ENCODE data around the gene TFPI.
"Not testable (repeated sequence)": the region's sequence is repeated elsewhere in the genome, so short reads cannot be mapped to it uniquely, and the experiment has no call there.

The TFPI gene

DNA sequence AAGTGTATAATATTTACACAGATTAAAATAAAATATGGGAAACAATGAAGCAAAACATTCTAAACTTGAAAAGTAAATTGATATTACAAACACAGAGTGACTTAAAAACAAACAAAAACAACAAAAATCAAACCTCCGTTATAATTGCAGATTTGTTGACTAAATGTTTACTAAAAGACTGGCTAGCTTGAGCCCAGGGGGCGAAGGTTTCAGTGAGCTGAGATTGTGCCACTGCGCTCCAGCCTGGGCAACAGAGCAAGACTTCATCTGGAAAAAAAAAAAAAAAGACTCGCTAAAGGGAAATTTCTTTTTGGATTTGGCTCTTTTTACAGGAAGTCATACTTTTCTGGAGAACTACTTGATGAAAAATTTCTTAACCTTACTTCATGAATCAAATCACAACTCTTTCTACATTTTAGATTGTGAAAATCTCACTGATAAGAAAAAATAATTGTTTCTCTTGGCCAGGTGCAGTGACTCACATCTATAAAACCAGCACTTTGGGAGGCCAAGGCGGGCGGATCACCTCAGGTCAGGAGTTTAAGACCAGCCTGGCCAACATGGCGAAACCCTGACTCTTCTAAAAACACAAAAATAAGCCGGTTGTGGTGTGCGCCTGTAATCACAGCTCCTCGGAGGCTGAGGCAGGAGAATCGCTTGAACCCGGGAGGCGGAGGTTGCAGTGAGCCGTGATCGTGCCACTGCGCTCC is 9.7 kb downstream of the TFPI start:
- H3K27me3 ChIP-seq (ENCODE audit: control insufficient read depth in 1 of 2, insufficient read depth in 2 of 2, low read length in 2 of 2) = no peaks in the 10 kb centered on the region
- no peaks in the 10 kb centered on the region for H3K4me1 ChIP-seq (ENCODE audit: control insufficient read depth, insufficient read depth, low read length)
- H3K9ac ChIP-seq (ENCODE audit: low read length in 2 of 2) = no peak overlapping the region
- H3K27ac ChIP-seq (ENCODE audit: low read length) = no peak overlapping the region
- no peaks in the 10 kb centered on the region for H3K9me3 ChIP-seq (ENCODE audit: control insufficient read depth in 2 of 2, low read length in 2 of 2)
- no peak overlapping the region for H3K4me3 ChIP-seq (ENCODE audit: low read length in 2 of 2)
- no peaks in the 10 kb centered on the region for H3K36me3 ChIP-seq (ENCODE audit: control insufficient read depth in 2 of 2, insufficient read depth in 2 of 2, low read length in 2 of 2)

DNA sequence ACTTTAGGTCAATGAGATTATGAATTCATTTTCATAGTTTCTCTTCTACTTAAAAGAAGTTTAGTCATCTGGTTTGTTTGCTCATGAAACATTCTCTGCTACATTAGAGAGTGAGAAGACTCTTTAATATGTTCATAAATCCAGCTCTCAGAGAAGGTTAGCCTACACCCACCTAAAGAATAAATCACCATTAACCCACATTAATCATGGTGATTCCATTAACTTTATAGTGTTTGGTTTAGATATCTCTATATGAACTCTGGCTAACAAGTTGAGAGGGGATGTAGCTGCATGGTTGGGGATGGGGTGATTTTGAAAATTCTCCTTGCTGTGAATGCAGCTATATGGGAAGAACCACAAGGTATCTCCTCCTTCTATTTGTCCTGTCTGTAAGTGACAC is 10.7 kb downstream of the TFPI start:
- no peaks in the 10 kb centered on the region for H3K36me3 ChIP-seq (ENCODE audit: control insufficient read depth in 2 of 2, insufficient read depth in 2 of 2, low read length in 2 of 2)
- no peaks in the 10 kb centered on the region for H3K4me1 ChIP-seq (ENCODE audit: control insufficient read depth, insufficient read depth, low read length)
- H3K9ac ChIP-seq (ENCODE audit: low read length in 2 of 2) = no peak overlapping the region
- H3K4me3 ChIP-seq (ENCODE audit: low read length in 2 of 2) = no peak overlapping the region
- no peaks in the 10 kb centered on the region for H3K27me3 ChIP-seq (ENCODE audit: control insufficient read depth in 1 of 2, insufficient read depth in 2 of 2, low read length in 2 of 2)
- H3K9me3 ChIP-seq (ENCODE audit: control insufficient read depth in 2 of 2, low read length in 2 of 2) = no peaks in the 10 kb centered on the region
- H3K27ac ChIP-seq (ENCODE audit: low read length) = no peak overlapping the region

DNA sequence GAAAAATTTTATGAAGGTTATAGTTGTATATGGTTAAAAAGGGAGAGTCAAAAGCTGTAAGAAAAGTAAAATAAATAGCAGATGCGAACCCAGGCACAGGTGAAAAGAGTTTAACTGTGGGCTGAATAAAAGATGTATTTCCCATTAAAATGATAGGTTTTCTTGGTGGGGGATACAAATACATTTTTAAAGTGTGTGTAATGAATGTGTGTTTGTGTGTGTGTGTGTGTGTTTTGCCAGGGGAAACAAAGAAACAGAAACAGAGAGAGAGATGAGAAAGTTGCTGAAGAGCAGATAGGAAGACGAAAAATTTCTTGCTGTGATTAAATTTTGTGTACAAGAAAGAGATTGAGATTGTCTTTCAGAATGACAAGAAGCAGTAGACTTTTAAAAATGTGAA is 12.1 kb downstream of the TFPI start:
- H3K36me3 ChIP-seq (ENCODE audit: control insufficient read depth in 2 of 2, insufficient read depth in 2 of 2, low read length in 2 of 2) = no peaks in the 10 kb centered on the region
- H3K9ac ChIP-seq (ENCODE audit: low read length in 2 of 2) = no peak overlapping the region
- H3K27me3 ChIP-seq (ENCODE audit: control insufficient read depth in 1 of 2, insufficient read depth in 2 of 2, low read length in 2 of 2) = no peaks in the 10 kb centered on the region
- no peaks in the 10 kb centered on the region for H3K9me3 ChIP-seq (ENCODE audit: control insufficient read depth in 2 of 2, low read length in 2 of 2)
- no peaks in the 10 kb centered on the region for H3K4me1 ChIP-seq (ENCODE audit: control insufficient read depth, insufficient read depth, low read length)
- no peak overlapping the region for H3K27ac ChIP-seq (ENCODE audit: low read length)
- no peak overlapping the region for H3K4me3 ChIP-seq (ENCODE audit: low read length in 2 of 2)

DNA sequence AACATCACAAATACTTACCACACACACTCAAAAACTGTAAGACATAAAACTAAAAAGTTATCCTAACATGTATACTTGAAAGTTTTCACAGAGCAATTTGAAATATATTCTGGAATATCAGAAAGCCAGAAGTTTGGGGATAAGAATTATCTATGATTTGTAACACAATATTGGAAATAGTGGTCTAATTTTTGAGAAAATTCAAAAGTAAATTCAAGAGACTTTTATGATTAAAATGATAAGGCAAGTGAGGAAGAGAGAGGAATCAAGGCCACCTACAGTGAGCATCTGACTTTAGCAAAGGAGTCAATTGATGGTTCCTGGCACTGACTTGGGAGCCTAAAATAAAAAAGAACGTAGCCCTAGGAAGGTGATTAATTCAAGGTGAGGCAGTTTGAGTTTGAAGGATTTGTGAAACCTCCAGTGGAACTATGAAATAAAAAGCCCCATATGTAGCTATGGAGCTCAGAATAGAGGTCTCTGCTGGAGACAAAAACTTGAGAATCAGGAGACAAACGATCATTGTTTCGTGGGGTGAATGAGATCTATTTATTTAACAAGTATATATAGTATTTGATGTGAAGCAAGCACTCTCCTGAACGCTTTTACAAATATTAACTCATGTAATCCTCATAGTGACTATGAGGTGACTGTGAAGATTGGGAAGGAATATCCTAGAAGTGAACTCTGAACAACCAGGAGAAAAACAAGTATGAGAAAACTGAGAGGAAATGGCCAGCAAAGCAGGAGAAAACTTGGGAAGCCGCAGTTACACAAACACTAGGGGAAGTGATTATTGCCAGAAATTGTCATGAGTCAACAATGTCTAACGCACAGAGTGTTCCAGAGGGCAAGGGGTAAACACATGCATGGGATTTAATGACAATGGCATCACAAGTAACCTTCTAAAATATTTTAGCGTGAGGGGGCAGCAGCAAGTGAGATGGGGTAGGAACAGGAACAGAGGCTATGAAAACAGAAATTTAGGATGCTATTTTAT is 12.8 kb downstream of the TFPI start:
- H3K27me3 ChIP-seq (ENCODE audit: control insufficient read depth in 1 of 2, insufficient read depth in 2 of 2, low read length in 2 of 2) = no peaks in the 10 kb centered on the region
- H3K4me1 ChIP-seq (ENCODE audit: control insufficient read depth, insufficient read depth, low read length) = no peaks in the 10 kb centered on the region
- H3K9ac ChIP-seq (ENCODE audit: low read length in 2 of 2) = no peak overlapping the region
- H3K9me3 ChIP-seq (ENCODE audit: control insufficient read depth in 2 of 2, low read length in 2 of 2) = no peaks in the 10 kb centered on the region
- H3K4me3 ChIP-seq (ENCODE audit: low read length in 2 of 2) = no peak overlapping the region
- no peaks in the 10 kb centered on the region for H3K36me3 ChIP-seq (ENCODE audit: control insufficient read depth in 2 of 2, insufficient read depth in 2 of 2, low read length in 2 of 2)
- H3K27ac ChIP-seq (ENCODE audit: low read length) = no peak overlapping the region

DNA sequence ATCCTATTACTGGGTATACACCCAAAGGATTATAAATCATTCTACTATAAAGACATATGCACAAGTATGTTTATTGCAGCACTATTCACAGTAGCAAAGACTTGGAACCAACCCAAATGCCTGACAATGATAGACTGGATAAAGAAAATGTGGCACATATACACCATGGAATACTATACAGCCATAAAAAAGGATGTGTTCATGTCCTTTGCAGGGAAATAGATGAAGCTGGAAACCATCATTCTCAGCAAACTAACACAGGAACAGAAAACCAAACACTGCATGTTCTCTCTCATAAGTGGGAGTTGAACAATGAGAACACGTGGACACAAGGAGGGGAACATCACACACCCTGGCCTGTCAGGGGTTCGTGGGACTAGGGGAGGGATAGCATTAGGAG is 16.0 kb downstream of the TFPI start:
- H3K27ac ChIP-seq (ENCODE audit: low read length); H3K9ac ChIP-seq (ENCODE audit: low read length in 2 of 2); H3K4me3 ChIP-seq (ENCODE audit: low read length in 2 of 2); H3K36me3 ChIP-seq (ENCODE audit: control insufficient read depth in 2 of 2, insufficient read depth in 2 of 2, low read length in 2 of 2); H3K9me3 ChIP-seq (ENCODE audit: control insufficient read depth in 2 of 2, low read length in 2 of 2); H3K4me1 ChIP-seq (ENCODE audit: control insufficient read depth, insufficient read depth, low read length); H3K27me3 ChIP-seq (ENCODE audit: control insufficient read depth in 1 of 2, insufficient read depth in 2 of 2, low read length in 2 of 2): not testable (repeated sequence)

DNA sequence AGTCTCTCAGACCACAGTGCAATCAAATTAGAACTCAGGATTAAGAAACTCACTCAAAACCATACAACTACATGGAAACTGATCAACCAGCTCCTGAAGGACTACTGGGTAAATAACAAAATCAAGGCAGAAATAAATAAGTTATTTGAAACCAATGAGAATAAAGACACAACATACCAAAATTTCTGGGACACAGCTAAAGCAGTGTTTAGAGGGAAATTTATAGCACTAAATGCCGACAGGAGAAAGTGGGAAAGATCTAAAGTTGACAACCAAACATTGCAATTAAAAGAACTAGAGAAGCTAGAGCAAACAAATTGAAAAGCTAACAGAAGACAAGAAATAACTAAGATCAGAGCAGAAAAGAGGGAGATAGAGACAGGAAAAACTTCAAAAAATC is 18.9 kb downstream of the TFPI start:
- H3K27me3 ChIP-seq (ENCODE audit: control insufficient read depth in 1 of 2, insufficient read depth in 2 of 2, low read length in 2 of 2); H3K9ac ChIP-seq (ENCODE audit: low read length in 2 of 2); H3K36me3 ChIP-seq (ENCODE audit: control insufficient read depth in 2 of 2, insufficient read depth in 2 of 2, low read length in 2 of 2); H3K4me3 ChIP-seq (ENCODE audit: low read length in 2 of 2); H3K27ac ChIP-seq (ENCODE audit: low read length); H3K9me3 ChIP-seq (ENCODE audit: control insufficient read depth in 2 of 2, low read length in 2 of 2); H3K4me1 ChIP-seq (ENCODE audit: control insufficient read depth, insufficient read depth, low read length): not testable (repeated sequence)

DNA sequence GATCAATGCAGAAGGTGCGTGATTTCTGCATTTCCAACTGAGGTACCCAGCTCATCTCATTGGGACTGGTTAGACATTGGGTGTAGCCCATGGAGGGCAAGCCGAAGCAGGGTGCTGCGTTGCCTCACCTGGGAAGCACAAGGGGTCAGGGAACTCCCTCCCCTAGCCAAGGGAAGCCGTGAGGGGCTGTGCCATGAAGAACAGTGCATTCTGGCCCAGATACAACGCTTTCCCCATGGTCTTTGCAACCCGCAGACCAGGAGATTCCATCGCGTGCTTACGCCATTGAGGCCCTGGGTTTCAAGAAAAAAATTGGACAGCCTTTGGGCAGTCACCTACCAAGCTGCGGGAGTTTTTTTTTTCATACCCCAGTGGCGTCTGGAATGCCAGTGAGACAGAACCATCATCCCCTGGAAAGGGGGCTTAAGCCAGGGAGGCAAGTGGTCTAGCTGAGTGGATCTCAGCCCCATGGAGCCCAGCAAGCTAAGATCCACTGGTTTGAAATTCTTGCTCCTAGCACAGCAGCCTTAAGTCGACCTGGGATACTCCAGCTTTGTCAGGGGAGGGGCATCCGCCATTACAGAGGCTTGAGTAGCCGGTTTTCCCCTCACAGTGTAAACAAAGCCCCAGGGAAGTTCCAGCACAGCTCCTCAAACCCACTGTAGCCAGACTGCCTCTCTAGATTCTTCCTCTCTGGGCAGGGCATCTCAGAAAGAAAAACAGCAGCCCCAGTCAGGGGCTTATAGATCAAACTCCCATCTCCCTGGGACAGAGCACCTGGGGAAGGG is 21.7 kb downstream of the TFPI start:
- H3K9ac ChIP-seq (ENCODE audit: low read length in 2 of 2) = no peak overlapping the region
- H3K9me3 ChIP-seq (ENCODE audit: control insufficient read depth in 2 of 2, low read length in 2 of 2) = no peaks in the 10 kb centered on the region
- H3K27me3 ChIP-seq (ENCODE audit: control insufficient read depth in 1 of 2, insufficient read depth in 2 of 2, low read length in 2 of 2) = no peaks in the 10 kb centered on the region
- no peak overlapping the region for H3K4me3 ChIP-seq (ENCODE audit: low read length in 2 of 2)
- no peaks in the 10 kb centered on the region for H3K4me1 ChIP-seq (ENCODE audit: control insufficient read depth, insufficient read depth, low read length)
- H3K27ac ChIP-seq (ENCODE audit: low read length) = no peak overlapping the region
- no peaks in the 10 kb centered on the region for H3K36me3 ChIP-seq (ENCODE audit: control insufficient read depth in 2 of 2, insufficient read depth in 2 of 2, low read length in 2 of 2)

DNA sequence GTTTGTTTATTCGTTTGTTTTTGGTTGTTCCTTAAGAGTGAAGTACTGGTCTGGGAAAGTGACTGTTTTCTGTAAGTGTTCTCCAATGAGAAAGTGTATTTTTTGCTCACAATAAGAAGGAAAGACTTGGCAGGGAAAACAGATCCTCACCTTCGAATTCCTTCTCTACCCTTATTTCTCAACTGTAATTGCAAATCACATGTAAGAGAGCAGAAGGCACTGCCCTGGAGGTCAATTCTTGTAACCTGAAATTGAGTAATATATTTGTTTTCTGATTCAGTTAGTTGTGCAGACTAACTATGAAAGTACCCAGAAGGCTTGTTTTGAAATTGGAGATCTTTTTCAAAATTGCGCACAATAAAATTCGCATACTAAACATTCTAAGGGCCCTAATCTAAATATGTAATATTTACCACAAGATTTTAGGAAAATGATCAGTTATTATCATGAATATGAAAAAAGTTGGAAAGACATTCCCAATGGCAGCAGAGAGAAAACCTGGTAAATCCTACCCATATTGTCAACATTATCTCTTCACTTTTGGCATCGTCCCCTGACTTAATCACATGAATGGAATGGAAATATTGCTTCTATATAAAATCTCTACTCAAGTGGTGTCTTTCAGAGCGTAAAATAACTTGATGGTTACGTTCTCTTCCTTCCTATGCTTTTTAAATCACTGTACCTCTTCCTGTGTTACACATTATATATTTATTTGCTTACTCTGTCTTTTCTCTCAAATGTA is 24.1 kb downstream of the TFPI start:
- no peaks in the 10 kb centered on the region for H3K4me1 ChIP-seq (ENCODE audit: control insufficient read depth, insufficient read depth, low read length)
- H3K27ac ChIP-seq (ENCODE audit: low read length) = no peak overlapping the region
- H3K9me3 ChIP-seq (ENCODE audit: control insufficient read depth in 2 of 2, low read length in 2 of 2) = no peaks in the 10 kb centered on the region
- no peak overlapping the region for H3K9ac ChIP-seq (ENCODE audit: low read length in 2 of 2)
- no peaks in the 10 kb centered on the region for H3K27me3 ChIP-seq (ENCODE audit: control insufficient read depth in 1 of 2, insufficient read depth in 2 of 2, low read length in 2 of 2)
- no peaks in the 10 kb centered on the region for H3K36me3 ChIP-seq (ENCODE audit: control insufficient read depth in 2 of 2, insufficient read depth in 2 of 2, low read length in 2 of 2)
- H3K4me3 ChIP-seq (ENCODE audit: low read length in 2 of 2) = no peak overlapping the region

DNA sequence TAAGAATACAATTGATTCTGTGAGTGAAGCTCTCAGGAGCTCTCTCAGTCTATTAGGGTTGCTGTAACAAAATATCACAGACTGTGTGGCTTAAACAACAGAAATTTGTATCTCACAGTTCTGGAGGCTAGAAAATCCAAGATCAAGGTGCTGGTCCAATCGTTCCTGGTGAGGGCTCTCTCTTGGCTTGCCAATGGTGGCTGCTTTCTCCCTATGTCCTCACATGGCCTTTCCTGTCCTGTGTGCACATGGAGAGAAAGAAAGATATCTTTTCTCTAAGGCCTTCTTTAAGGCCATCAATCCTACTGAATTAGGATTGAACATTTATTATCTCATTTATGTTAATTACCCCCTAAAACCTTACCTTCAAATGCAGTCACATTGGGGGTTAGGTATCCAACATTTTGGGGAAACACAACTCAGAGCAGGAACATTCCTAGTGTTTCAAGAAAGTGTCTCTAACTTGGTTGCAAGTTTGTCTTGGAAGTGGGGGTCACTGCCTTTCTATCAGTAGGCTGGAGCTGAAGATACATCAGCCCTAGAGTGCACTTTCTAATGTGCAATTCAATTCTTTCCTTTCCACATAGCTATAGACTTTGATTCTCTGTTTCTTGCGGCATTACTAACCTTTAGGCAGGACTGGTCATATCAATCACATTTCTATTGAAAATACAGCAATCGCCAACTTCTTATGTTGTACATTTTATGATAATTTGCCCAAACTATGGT is 24.8 kb downstream of the TFPI start:
- Histone ChIP-seq H3K36me3 (ENCODE audit: control insufficient read depth in 2 of 2, insufficient read depth in 2 of 2, low read length in 2 of 2) (no peaks in the 10 kb centered on the region), H3K27me3 (ENCODE audit: control insufficient read depth in 1 of 2, insufficient read depth in 2 of 2, low read length in 2 of 2) (no peaks in the 10 kb centered on the region), H3K27ac (ENCODE audit: low read length) (no peak overlapping the region), H3K9ac (ENCODE audit: low read length in 2 of 2) (no peak overlapping the region), H3K9me3 (ENCODE audit: control insufficient read depth in 2 of 2, low read length in 2 of 2) (no peaks in the 10 kb centered on the region), H3K4me1 (ENCODE audit: control insufficient read depth, insufficient read depth, low read length) (no peaks in the 10 kb centered on the region), H3K4me3 (ENCODE audit: low read length in 2 of 2) (no peak overlapping the region)

DNA sequence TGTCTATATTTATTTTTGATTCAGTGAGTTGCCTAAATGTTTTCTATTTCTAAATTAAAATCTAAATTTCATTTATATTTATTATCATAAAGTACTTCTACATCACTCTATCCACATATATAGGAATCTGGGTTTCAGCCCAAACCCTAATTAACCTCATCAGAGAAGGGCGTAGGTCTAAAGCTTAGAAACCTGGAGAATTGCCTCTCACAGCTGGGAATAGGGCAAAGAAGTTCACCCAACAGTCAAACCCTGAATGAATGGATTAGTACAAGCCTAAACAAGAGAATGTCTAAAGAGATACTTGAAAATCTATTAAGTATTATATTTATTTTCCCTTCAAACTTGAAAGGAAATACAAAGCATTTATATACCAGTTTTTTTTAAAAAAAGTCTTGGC is 26.2 kb downstream of the TFPI start:
- Histone ChIP-seq H3K36me3 (ENCODE audit: control insufficient read depth in 2 of 2, insufficient read depth in 2 of 2, low read length in 2 of 2) (no peaks in the 10 kb centered on the region), H3K4me1 (ENCODE audit: control insufficient read depth, insufficient read depth, low read length) (no peaks in the 10 kb centered on the region), H3K27ac (ENCODE audit: low read length) (no peak overlapping the region), H3K27me3 (ENCODE audit: control insufficient read depth in 1 of 2, insufficient read depth in 2 of 2, low read length in 2 of 2) (no peaks in the 10 kb centered on the region), H3K9ac (ENCODE audit: low read length in 2 of 2) (no peak overlapping the region), H3K4me3 (ENCODE audit: low read length in 2 of 2) (no peak overlapping the region), H3K9me3 (ENCODE audit: control insufficient read depth in 2 of 2, low read length in 2 of 2) (no peaks in the 10 kb centered on the region)
